K562 (cell line): ENCODE measurements around the gene ARRB2. TPM values are rescaled to one million over a fixed set of nuclear protein-coding genes. Genes with fewer than 3 reads are reported as not detected.

Source experiments
- BMI1 ChIP-seq: fragments of 150-350 bp; IDR thresholded peaks from 2 replicates; pipeline ENCODE4 v1.6.1; 2014; ENCODE audit warnings: low read length
- HINFP ChIP-seq: fragments of 450-650 bp; conservative IDR thresholded peaks from 2 replicates; pipeline ENCODE4 v1.6.1; 2016; ENCODE audit warnings: missing genetic modification characterization, low read depth, mild to moderate bottlenecking, control low read depth, missing compliant biosample characterization
- ID3 ChIP-seq, 2 experiments: fragments of 250-450 bp in 1 of 2; fragments of 450-650 bp in 1 of 2; sonication (Bioruptor Pico) in 1 of 2; IDR thresholded peaks; 2 replicates each; pipeline versions ENCODE4 v1.6.1 to v1.8.0; 2016 to 2021; ENCODE audit warnings: mild to moderate bottlenecking in 2 of 2, moderate library complexity in 2 of 2, missing compliant biosample characterization in 1 of 2, missing genetic modification characterization in 1 of 2
- MXD1 ChIP-seq: fragments of 250-450 bp; sonication (Bioruptor Pico); IDR thresholded peaks from 2 replicates; pipeline ENCODE4 v1.8.0; 2021; ENCODE audit warnings: borderline replicate concordance, mild to moderate bottlenecking, moderate library complexity; ENCODE audit not compliant: poor library complexity, severe bottlenecking
- NR0B1 ChIP-seq: fragments of 450-650 bp; IDR thresholded peaks from one replicate; pipeline ENCODE4 v1.6.1; 2018; ENCODE audit warnings: mild to moderate bottlenecking, moderate library complexity; ENCODE audit not compliant: partially characterized antibody
- SMC3 ChIP-seq: conservative IDR thresholded peaks from 2 replicates; pipeline ENCODE4 v1.6.1; 2011; ENCODE audit warnings: low read depth, low read length, improper control_type of control experiment; ENCODE audit not compliant: insufficient read depth
- USF2 ChIP-seq: sonication (generic); formaldehyde crosslinking; IDR thresholded peaks from 2 replicates; pipeline ENCODE4 v1.5.0; 2020; ENCODE audit warnings: missing genetic modification reagents
- polyA plus RNA-seq, 8 experiments: library from polyadenylated mRNA; depleted of rRNA in 4 of 8; stranded (reverse) in 5 of 8; unstranded in 3 of 8; fragments of >200 nt; fragmentation: Nextera tagmentation in 2 of 8; fragmentation: Illumina TruSeq in 1 of 8; extraction: Ambion mirVana in 2 of 8; extraction: Trizol in 1 of 8; gene quantifications; 2 replicates each; pipeline versions ENCODE4 v1.2.1 to v1.2.3, GENCODE V29; 2011 to 2014; ENCODE audit warnings: inconsistent platforms in 1 of 8, missing spikeins in 1 of 8
- total RNA-seq, 7 experiments: library from RNA; depleted of rRNA in 6 of 7; stranded (reverse); fragments of >200 nt in 6 of 7; fragmentation: Illumina TruSeq in 2 of 7; extraction: Trizol in 2 of 7; gene quantifications; 2 replicates each; pipeline versions ENCODE4 v1.2.1 to v1.2.3, GENCODE V29; 2011 to 2021; ENCODE audit warnings: low replicate concordance in 1 of 7

The ARRB2 gene
- total and polyA plus RNA-seq, 9 of the 15 experiments (the other 6 are each of a cell fraction or from before 2014, with no cell fraction given), result 0.79 to 15.3 (median 8.8) TPM

- TF ChIP-seq HINFP (tag) (no peak), MXD1 (CRISPR knock-in tag) (no peak), BMI1 (no peak), SMC3 (no peak), ID3 (CRISPR knock-in tag; IDR thresholded peaks at IDR 0.05) (no peak), ID3 (tag; IDR thresholded peaks at IDR 0.05) (no peak), USF2 (no peak), NR0B1 (no peak)
Measured at GRCh38 chr17:4742133-4742532, 31.7 kb downstream of the ARRB2 start (continued).
